Activated T-cell treated with anti-CD3 and anti-CD28 coated beads, Interleukin-2, amount 50 U/mL, for 48 hours (primary cell): ENCODE data around the gene SFXN3.
A peak's percentile ranks its signal among the peaks of the same experiment; 100 is the strongest.

Experiments
- DNase-seq, 2 experiments: peaks; one replicate each; pipeline ENCODE4 v3.0.0-alpha.2; 2020

SFXN3 gene

DNA sequence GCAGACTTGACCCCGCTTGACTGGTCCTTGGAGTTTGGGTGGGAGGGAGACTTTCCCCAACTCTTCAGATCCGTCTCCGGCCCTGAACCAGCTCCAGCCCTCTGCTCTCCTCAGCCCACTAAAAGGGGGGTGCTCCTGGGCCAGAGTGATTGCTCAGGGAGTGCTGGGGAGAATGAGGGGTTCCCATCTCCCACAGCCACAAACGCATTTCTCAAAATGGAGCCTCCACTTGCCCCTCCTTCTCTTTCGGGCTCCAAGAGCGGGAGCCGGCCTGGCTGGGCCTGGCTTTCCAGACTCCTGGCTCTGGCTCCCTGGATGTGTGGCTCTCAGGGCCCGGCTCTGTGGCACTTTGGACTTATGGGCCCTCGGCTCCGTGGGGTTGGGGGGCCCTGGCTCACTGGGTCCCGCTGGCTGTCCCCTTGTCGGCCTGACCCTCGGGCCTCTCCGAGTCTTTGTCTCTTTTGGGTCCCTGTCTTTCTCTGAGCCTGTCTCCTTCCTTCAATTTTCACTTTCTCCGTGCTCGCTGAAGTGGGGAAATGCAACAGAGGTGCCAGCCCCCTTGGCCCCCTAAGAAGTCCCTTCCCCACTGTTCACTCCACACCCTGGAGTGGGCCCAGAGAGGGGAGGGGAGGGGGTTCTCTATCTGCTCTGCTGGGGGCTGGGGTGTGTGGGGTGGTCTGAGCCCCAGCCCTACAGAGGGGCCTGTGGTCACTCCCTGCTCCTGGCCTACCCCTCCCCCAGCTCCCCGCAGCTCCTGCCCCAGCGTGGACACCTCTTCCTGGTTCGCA lies 30.7 kb upstream of the SFXN3 start:
- no peak for DNase-seq

DNA sequence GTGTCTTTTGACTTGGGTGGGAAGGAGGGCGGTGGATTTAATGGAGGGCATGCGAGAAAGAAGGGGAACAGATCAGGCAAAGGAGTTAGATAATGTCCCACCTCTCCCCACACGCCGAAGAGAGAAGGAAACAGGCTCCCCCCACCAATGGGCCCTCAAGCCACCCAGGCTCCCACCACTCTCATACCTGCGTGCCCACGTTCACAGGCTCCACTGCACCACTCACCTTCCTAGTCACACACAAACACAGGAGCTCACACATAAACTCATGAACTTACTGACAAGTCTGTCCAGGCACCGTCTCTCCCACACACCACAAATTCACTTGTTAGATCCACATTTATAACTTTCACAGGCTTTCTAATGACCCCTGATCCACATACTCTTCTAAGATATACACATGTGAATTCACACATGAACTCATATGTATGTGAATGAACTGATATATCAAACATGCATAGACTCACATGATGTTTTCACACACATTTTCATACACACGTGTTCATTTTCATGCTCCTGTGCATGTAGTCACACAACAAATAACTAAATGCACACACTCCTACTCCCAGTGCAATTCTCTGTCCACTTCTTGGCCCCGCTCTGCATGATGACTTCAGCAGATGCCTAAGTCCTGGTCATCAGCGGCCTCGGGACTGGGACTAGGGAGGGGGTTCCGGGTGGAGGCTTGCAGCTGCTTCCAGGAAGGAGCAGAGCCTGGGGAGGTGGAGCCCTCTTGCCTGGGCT lies 29.9 kb upstream of the SFXN3 start:
- DNase-seq: no peak

DNA sequence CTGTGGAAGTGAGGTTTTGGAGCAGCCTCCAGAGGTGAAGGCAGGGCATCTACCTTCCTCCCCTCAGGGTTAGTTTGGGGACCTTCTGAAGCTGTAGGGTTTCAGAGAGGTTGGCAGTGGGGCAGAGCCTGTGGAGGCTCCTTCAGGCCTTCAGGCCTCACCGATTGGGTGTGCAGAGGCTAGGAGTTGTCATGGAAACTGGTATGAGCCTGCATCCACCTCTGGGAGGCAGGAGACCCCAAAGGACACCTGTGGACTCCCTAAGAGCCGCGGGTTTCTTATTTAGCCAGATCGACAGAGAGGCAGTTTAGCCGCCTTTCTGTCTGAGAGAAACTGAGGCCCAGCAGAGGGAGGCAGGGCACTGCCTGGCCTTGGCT lies 29.4 kb upstream of the SFXN3 start:
- DNase-seq: no peak

DNA sequence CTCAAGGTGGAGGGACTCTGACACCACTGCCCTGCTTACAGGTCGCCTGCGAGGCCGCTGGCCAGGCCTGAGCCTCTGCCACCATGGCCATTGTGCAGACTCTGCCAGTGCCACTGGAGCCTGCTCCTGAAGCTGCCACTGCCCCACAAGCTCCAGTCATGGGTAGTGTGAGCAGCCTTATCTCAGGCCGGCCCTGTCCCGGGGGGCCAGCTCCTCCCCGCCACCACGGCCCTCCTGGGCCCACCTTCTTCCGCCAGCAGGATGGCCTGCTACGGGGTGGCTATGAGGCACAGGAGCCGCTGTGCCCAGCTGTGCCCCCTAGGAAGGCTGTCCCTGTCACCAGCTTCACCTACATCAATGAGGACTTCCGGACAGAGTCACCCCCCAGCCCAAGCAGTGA lies 28.6 kb upstream of the SFXN3 start:
- no peak for DNase-seq

DNA sequence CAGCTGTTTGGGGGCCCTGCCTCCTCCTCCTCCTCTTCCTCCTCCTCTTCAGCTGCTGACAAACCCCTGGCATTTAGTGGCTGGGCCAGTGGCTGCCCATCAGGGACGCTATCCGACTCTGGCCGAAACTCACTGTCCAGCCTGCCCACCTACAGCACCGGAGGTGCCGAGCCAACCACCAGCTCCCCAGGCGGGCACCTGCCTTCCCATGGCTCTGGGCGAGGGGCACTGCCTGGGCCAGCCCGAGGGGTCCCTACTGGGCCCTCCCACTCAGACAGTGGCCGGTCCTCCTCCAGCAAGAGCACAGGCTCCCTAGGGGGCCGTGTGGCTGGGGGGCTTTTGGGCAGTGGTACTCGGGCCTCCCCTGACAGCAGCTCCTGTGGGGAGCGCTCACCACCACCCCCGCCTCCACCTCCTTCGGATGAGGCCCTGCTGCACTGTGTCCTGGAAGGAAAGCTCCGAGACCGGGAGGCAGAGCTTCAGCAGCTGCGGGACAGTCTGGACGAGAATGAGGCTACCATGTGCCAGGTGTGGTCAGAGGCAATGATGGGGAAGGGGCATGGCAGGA lies 27.3 kb upstream of the SFXN3 start:
- no peak for DNase-seq

DNA sequence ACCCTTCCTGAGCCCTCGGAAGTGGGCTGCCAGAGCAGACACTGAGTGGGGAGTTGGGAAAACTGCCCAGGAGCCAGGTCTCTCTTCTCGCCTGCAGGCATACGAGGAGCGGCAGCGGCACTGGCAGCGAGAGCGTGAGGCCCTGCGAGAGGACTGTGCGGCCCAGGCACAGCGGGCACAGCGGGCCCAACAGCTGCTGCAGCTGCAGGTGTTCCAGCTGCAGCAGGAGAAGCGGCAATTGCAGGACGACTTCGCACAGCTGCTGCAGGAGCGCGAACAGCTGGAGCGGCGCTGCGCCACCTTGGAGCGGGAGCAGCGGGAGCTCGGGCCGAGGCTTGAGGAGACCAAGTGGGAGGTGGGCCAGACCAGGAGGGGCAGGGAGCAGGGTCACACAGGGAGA lies 25.7 kb upstream of the SFXN3 start:
- no peak for DNase-seq

DNA sequence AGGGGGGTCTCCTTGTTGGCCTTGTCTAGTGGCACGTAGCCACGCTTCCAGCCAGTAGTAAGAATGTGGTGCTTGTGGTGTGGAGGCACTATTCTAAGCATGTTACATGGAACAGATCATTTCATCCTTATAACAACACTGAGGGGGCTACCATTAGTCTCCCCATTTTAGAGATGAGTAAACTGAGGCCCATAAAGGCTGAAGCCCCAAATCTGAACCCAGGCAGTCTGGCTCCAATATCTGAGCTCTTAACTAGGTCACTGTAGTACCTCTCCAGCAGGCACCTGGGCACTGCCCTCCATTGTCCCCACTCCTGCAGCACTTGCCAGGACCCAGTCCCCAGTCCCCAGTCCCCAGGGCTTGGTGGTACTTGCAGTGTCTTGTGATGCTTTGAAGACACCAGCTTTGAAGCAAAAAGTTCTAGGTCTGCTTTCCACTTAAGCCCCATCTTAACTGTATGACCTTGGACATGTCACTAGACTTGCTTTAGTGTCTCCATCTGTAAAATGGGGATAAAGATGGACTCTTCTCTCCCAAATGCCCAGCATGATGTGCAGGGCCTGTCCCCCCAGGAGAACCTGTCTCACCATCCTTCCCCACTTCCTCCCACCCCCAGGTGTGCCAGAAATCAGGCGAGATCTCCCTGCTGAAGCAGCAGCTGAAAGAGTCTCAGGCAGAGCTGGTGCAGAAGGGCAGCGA lies 25.0 kb upstream of the SFXN3 start:
- DNase-seq: no peak

DNA sequence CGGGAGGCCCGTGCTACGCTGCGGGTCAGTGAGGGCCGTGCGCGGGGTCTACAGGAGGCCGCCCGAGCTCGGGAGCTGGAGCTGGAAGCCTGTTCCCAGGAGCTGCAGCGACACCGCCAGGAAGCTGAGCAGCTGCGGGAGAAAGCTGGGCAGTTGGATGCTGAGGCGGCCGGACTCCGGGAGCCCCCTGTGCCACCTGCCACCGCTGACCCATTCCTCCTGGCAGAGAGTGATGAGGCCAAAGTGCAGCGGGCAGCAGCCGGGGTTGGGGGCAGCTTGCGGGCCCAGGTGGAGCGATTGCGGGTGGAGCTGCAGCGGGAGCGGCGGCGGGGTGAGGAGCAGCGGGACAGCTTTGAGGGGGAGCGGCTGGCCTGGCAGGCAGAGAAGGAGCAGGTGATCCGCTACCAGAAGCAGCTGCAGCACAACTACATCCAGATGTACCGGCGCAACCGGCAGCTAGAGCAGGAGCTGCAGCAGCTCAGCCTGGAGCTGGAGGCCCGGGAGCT lies 24.4 kb upstream of the SFXN3 start:
- no peak for DNase-seq

DNA sequence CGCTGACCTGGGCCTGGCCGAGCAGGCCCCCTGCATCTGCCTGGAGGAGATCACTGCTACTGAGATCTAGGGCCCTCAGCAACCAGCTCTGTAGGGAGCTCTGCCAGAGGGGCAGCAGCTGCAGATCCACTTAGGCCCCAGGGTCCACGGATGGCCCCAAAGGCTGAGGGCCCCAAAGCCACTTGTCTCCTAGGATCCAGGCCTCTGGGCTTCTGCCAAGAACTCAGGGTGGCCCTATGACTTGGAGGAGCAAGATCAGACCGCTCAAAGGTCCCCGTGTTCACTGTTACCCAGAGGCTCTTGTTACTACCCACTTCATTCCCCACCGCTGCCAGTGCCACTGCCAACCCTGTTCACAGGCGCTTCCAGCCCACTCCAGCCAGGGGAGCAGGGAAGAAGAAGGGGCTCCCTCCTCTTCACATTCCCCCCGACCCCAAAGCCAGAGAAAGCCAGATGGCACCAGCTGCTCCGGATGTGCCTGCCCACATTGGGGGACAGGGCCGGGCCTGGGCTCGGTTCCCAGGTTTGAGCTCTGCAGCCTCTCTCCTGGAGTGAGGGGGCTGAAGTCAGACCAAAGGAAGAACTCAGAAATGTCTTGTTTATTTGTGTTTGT lies 23.8 kb upstream of the SFXN3 start:
- no peak for DNase-seq

DNA sequence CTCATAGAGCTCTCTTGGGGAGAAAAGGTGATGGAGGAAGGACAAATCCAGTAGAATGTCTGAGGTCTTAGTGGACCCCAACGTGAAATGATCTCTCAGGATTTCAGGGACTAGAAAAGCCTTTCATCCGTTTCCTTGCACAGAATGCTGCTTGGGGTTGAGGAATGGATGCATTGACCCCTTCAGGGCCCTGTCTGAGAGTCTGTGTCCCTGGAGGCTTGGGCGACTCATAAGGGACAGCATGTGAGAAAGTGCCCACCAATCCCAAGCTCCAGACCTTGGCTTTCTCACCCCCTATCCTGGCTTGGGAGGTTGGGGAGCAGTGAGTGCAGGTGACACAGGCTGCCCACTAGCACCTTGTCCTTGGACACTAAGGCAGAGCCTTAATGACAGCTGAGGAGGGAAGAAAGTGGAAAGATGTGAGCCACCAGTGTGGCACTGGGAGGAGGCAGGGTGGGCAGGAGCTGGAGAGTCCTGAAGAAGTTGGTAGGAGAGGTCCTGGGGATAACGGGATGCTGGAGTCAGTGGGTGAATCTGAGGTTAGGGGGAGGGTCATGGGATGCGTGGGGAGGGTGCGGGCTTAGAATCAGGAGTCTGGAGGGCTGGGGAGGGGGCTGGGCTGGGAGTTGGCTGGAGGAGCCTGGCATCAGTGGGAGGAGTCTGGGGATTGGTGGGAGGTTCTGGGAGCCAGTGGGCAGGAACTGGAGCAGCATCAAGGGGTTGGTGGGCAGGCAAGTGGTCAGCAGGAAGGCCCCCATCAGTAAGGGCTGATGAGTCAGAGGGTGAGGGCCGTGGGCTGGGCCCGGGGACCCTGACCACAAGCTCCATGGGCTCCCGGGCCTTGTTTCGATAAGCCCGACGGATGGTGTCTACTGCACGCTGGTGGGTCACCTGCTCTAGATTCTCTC lies 22.9 kb upstream of the SFXN3 start:
- DNase-seq: no peak

DNA sequence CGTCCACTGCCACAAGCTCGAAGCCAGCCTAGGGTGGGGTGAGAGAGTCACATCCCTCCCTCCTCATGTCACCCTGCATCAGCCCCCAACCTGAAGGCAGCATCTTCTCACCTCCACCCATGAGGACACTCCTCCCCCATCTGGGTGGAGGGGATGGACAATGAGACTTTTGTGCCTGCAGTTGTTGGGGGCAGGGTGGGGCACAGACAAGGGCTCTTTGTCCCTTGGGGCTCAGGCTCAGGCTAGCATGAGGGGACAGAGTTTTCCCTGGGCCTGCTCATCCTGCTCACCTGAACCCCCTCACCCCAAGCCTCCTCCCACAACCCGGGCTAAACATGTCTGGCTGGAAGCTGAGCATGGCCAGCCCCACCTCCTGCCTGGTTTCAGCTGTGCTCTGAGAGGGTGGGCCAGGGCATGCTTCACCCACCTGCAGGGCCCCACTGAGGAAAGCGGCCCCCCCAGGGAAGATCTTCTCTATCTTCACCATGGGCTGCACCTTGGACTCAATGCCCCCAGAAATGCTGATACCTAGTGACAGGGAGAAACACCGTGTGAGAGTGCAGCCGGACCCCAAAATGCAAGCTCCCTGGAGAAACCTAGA lies 22.1 kb upstream of the SFXN3 start:
- no peak for DNase-seq

DNA sequence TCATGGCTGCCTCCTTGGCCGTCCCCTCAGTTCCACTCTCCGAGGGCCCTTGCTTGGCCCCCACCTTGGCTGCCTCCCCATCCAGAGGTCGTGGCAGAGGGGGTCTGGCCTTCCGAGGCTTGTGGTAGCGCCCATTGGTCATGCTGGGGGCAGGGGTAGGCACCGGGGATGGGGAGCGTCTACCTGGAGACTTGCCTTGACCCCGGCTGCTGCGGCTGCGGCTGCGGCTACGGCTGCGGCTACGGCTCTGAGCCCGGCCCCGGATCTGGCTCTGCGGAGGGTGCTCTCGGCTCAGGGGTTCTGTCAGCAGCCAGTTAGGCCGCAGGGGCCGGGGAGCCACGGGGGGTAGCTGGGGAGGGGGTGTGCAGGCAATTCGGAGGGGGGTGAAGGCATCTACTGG lies 20.7 kb upstream of the SFXN3 start:
- DNase-seq: no peak

DNA sequence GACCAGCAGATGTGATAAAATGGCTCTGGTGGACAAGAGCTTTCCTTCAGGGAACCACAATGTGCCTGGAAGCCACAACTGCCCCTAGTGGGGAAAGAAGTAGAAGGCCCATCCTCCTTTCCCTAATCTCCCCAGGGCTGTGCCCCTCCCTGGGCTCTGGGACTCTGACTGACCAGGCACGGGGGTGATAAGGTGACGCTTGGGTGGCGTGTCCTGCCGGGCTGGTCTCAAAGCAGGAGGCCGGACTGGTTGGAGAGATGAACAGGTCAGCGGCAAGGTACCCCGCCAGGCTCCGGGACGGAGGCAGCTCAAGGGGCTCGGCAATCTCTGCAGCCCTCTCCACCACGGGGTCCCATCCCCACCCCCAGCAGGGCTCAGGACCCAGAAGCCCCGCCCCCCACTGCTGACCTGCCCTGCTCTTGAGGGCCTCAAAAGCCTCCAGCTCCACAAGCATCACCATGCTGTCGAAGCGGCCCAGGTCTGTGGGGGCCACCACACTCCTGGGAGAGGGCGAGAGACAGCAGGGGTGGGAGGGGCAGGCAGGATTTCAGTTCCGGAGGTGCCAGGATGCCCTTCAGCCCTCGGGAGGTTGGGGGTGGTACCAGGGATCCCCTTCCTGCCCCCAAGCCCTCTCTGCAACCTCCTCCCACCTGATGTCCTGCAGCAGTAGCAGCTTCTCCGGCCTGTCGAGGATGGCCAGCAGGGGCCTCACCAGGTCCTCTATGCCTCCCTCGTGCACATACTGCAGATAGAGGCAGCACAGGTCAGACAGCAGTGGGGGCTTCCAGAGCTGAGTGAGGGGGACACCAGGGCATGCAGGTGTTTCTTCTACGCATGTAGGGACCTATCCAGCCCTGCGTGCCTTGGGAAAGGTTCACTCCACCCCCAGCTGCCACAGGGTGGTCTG lies 19.3 kb upstream of the SFXN3 start:
- DNase-seq: no peak

DNA sequence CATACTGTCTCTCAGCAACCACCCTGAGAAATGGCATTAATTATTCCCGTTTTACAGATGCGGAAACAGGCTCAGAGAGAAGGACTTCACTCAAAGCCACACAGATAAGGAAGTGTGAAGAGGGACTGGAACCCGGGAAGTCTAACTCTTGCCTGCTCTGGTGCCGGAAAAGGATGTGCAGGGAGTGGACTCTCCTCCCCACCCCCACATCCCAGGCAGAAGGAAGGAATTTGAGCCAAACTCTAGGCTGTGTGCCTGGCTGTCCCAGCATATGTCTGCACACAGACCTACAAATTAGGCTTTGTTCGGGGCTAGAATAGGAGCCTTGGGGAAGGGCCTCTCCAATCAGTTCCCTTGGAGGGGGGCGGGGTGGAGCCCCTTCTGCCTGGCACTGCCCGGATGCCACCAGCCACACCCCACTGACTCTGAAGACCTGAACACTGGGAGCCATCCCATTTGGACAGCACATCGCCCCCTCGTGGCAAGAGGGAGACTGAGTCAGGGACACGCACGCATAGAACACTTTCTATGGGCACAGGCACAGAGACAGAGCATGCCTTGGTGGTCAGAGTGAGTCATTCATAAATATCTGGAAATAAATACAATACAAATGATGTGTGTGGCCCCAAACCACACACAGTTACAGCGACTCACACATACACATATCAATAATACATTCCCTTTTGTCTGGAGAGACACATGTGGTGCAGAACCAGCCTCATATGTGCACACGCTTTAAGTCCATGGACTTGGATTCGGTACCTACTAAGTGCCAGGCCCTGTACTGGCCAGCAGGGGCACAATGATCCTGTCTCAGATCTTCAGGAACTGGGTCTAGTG lies 18.3 kb upstream of the SFXN3 start:
- peak; percentile 88 to 91 for DNase-seq

DNA sequence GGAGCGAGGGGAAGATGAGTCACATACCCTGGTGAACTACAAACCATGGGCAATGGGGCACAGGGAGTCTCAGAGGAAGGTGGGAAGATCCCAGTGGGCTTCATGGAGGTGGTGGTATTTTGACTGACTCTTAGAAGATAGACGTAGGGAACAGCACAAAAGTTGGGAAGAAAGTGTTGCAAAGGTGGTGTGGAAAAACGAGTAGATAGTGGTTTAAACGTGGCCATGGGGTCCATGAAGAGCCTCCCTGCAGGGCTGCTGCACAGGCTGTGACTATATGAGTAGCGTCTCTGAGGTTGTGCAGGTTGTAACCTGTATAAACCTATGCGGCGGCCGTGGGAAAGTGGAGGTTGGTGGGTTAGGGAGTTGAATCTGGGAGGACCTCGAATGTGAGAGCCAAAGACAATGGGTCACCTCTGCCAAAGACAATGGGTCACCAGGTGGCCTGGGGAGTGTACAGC lies 17.6 kb upstream of the SFXN3 start:
- DNase-seq: no peak

DNA sequence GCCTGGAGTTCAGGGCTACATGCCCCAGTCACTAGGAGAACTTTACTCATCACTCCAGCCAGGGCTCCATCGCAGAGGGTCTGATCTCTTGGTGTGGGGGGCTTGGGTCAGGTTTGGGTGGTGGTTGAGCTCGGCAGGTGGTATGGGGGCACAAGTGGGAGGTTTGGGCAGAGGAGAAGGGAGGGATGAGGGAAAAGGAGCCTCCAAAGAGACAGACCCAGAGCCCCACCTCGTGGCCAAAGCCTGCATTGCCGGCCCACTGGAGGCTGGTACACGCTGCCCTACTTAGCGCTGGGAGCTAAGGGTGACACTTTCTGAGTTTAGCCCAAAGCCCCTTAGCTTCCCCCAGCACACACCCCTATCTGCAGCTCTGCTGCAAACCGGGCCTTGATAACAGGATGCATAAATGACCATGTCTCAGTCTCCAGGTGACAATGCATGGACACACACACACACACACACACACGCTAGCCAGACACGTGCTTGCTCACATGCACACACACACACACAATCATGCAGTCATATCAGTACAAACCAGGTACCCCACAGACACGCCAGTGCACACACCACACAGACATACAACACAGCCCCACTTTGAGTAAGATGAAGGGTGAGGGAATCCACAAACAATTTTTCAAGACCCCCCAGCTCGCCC lies 16.7 kb upstream of the SFXN3 start:
- peak; percentile 91 for DNase-seq

DNA sequence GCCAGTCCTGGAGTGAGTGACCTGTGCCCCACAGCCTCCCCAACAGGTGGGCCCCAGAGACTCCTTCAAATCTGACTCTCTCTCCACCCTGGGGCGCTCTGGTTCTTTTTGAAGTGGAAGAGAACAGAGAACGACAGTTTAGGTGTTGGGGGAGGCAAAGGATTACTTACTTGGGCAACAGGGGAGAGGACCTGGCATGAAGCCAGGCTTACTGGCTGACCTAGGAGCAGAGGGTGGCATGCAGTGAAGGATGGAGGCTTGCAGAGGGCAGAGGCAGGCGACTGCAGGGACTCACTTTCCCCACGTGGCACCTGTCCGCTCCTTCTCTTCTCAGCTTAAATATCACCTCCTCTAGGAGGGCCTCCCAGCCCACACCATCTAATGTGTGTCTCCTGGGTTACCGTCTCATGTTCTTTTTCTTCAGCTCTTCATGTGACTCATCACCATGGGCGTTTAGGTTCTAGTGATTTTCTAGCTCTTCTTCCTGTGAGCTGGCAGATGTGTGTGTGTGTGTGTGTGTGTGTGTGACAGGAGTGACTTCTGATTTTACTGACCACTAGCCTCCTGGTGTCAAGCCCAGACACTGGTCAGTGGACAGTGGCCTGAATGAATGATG lies 16.0 kb upstream of the SFXN3 start:
- peak; percentile 30 to 41 for DNase-seq

DNA sequence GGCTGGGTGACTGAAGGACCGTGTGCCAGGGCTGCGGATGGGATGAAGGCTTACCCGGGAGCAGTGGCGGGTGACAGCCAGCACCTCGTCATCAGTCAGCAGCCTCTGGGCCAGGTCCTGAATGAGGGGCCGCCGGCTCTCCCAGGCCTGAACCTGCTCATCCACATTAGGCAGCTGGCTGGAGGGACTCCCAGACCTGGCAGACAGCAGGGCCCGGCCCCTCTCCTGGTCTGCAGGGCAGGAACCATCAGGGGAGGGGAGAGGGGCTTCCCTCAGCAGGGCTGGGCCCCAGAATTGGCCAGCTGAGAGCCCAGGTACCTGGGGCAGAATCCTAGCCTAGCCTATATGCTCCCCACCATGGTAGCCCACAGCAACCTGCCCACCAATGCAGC lies 15.5 kb upstream of the SFXN3 start:
- no peak for DNase-seq
